DMS114 treated with DMSO at 0.1 percent for 48 hours (cell line): ENCODE measurements around the gene CSGALNACT2.

ENCODE experiments used
- DNase-seq: peaks from one replicate; lab custom pipeline; 2025; ENCODE audit not compliant: unreplicated experiment; lab: John Stamatoyannopoulos, UW

The CSGALNACT2 gene

GRCh38 chr10:43112608-43112961 is 25.7 kb upstream of the CSGALNACT2 start:
- no peak for DNase-seq

GRCh38 chr10:43113201-43114087 is 24.8 kb upstream of the CSGALNACT2 start:
- no peak for DNase-seq

- DNase-seq = no peak
These were observed 24.0 kb upstream of the CSGALNACT2 start for GRCh38 chr10:43114088-43114742.

- no peak for DNase-seq
These were observed 23.3 kb upstream of the CSGALNACT2 start for GRCh38 chr10:43114743-43115611.

- no peak for DNase-seq
These were observed 22.2 kb upstream of the CSGALNACT2 start for GRCh38 chr10:43115881-43116595.

GRCh38 chr10:43116596-43116995 is 21.6 kb upstream of the CSGALNACT2 start:
- no peak for DNase-seq

GRCh38 chr10:43117031-43117776 is 21.0 kb upstream of the CSGALNACT2 start:
- no peak for DNase-seq

- DNase-seq = no peak
These were observed 20.3 kb upstream of the CSGALNACT2 start for GRCh38 chr10:43117777-43118583.

GRCh38 chr10:43118631-43119415 is 19.4 kb upstream of the CSGALNACT2 start:
- DNase-seq = no peak

- no peak for DNase-seq
These were observed 18.7 kb upstream of the CSGALNACT2 start for GRCh38 chr10:43119416-43120115.

GRCh38 chr10:43120116-43120928 is 17.9 kb upstream of the CSGALNACT2 start:
- DNase-seq = no peak

GRCh38 chr10:43120929-43121314 is 17.3 kb upstream of the CSGALNACT2 start:
- DNase-seq = no peak

GRCh38 chr10:43121444-43121843 is 16.8 kb upstream of the CSGALNACT2 start:
- no peak for DNase-seq

- no peak for DNase-seq
These were observed 16.1 kb upstream of the CSGALNACT2 start for GRCh38 chr10:43122096-43122495.

- no peak for DNase-seq
These were observed 15.4 kb upstream of the CSGALNACT2 start for GRCh38 chr10:43122826-43123225.

GRCh38 chr10:43123361-43124093 is 14.7 kb upstream of the CSGALNACT2 start:
- no peak for DNase-seq
